Gastroesophageal sphincter (tissue), 4 donors: ENCODE data around the gene JAK2. TPM values are rescaled to one million over a fixed set of nuclear protein-coding genes. Genes with fewer than 3 reads are reported as not detected.

Experiments
- ATAC-seq: fragments of 150-250 bp; one replicate; pipeline ENCODE4 v1.9.1; 2016; ENCODE audit warnings: mild to moderate bottlenecking, moderate library complexity
- H3K27ac ChIP-seq, 4 donors: fragments of 200-600 bp; sonication (generic) in 3 of 4; 1 replicate in 3 of 4; 2 replicates in 1 of 4; pipeline ENCODE4 v1.5.1; 2016 to 2019
- H3K27me3 ChIP-seq: fragments of 200-600 bp; sonication (generic); one replicate; pipeline ENCODE4 v1.5.1; 2019
- H3K36me3 ChIP-seq, 2 donors: fragments of 200-600 bp; sonication (generic); one replicate each; pipeline ENCODE4 v1.5.1; 2019; ENCODE audit warnings: control low read depth in 1 of 2
- H3K4me1 ChIP-seq, 3 donors: fragments of 200-600 bp; sonication (generic); 1 replicate in 2 of 3; 2 replicates in 1 of 3; pipeline ENCODE4 v1.5.1; 2016 to 2019; ENCODE audit warnings: control low read depth in 2 of 3
- H3K4me3 ChIP-seq, 2 donors: fragments of 200-600 bp; sonication (generic); one replicate each; pipeline ENCODE4 v1.5.1; 2019; ENCODE audit warnings: mild to moderate bottlenecking in 1 of 2, moderate library complexity in 1 of 2
- H3K9me3 ChIP-seq, 3 donors: fragments of 200-600 bp; sonication (generic); one replicate each; pipeline ENCODE4 v1.5.1; 2017 to 2019; ENCODE audit warnings: control low read depth in 2 of 3
- EP300 ChIP-seq: sonication (generic); formaldehyde crosslinking; IDR thresholded peaks from one replicate; pipeline ENCODE4 v1.6.1; 2017; ENCODE audit warnings: antibody characterized with exemption, mild to moderate bottlenecking
- POLR2A ChIP-seq, 2 donors: fragments of 450-650 bp; IDR thresholded peaks; one replicate each; pipeline ENCODE4 v1.6.1; 2017; ENCODE audit warnings: antibody characterized with exemption in 2 of 2, mild to moderate bottlenecking in 2 of 2, moderate library complexity in 1 of 2
- POLR2AphosphoS5 ChIP-seq: sonication (generic); formaldehyde crosslinking; IDR thresholded peaks from one replicate; pipeline ENCODE4 v1.6.1; 2017; ENCODE audit warnings: antibody characterized with exemption
- whole genome bisulfite sequencing, 2 donors: methylation state at CpG; one replicate each; pipeline ENCODE4 v1.1.5; 2018; ENCODE audit warnings: low coverage in 1 of 2; 5-methylcytosine and 5-hydroxymethylcytosine counted together
- total RNA-seq, 4 donors: library from RNA; depleted of rRNA; stranded (reverse); fragments of >200 nt; gene quantifications; one replicate each; pipeline ENCODE4 v1.1.0, GENCODE V29; 2016
- TF ChIP-seq, protein P1 (sequence below), 4 experiments: fragments of 200-600 bp in 2 of 4; fragments of 450-650 bp in 2 of 4; sonication (generic) in 1 of 4; IDR thresholded peaks; one replicate each; pipeline ENCODE4 v1.5.1; 2017 to 2019; ENCODE audit warnings: antibody characterized with exemption in 4 of 4, mild to moderate bottlenecking in 2 of 4, moderate library complexity in 2 of 4

JAK2 gene
- total RNA-seq, 4 donors from 2014 or later = 29.9 to 45.5 (median 35.8) TPM

DNA sequence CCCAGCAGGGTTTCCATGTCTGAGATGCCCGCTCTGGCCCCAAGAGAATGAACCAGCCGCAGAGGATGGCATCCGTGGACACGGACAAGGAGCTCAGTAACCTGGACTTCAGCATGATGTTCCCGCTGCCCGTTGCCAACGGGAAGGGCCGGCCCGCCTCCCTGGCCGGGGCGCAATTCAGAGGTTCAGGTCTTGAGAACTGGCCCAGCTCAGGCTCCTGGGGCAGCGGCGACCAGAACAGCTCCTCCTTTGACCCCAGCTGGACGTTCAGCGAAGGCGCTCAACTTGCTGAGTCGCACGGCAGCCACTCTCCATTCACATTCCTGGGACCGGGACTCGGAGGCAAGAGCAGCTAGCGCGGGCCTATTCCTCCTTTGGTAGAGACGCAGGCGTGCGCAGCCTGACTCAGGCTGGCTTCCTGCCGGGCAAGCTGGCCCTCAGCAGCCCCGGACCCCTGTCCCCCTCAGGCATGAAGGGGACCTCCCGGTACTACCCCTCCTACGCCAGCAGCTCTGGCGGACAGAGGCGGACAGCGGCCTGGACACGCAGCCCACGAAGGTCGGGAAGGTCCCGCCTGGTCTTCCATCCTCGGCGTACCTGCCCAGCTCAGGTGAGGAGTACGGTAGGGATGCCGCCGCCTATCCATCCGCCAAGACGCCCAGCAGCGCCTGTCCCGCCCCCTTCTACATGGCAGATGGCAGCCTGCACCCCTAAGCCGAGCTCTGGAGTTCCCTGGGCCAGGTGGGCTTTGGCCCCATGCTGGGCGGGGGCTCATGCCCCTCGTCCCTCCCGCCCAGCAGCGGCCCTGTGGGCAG, 126.0 kb downstream of the JAK2 start:
- H3K27ac ChIP-seq = no peak overlapping the region
- 100% methylated on average over 8 of the region's 50 CpGs; no CpG with 5 or more reads in 1 of the 2 donors for WGBS, 2 donors
- no peaks in the 10 kb centered on the region for H3K4me1 ChIP-seq
- ATAC-seq = no peak
- H3K27me3 ChIP-seq = no peaks in the 10 kb centered on the region
- TF ChIP-seq, protein P1, sequence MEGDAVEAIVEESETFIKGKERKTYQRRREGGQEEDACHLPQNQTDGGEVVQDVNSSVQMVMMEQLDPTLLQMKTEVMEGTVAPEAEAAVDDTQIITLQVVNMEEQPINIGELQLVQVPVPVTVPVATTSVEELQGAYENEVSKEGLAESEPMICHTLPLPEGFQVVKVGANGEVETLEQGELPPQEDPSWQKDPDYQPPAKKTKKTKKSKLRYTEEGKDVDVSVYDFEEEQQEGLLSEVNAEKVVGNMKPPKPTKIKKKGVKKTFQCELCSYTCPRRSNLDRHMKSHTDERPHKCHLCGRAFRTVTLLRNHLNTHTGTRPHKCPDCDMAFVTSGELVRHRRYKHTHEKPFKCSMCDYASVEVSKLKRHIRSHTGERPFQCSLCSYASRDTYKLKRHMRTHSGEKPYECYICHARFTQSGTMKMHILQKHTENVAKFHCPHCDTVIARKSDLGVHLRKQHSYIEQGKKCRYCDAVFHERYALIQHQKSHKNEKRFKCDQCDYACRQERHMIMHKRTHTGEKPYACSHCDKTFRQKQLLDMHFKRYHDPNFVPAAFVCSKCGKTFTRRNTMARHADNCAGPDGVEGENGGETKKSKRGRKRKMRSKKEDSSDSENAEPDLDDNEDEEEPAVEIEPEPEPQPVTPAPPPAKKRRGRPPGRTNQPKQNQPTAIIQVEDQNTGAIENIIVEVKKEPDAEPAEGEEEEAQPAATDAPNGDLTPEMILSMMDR (IDR thresholded peaks at IDR 0.05) = no peak
- TF ChIP-seq POLR2AphosphoS5 (no peak), POLR2A (IDR thresholded peaks at IDR 0.05) (no peak)
- peaks cover 0 to 19% of the 10 kb centered on the region in 2 donors for H3K36me3 ChIP-seq
- H3K4me3 ChIP-seq = no peak overlapping the region
- peaks cover 0 to 16% (median 0%) of the 10 kb centered on the region in 3 donors for H3K9me3 ChIP-seq

DNA sequence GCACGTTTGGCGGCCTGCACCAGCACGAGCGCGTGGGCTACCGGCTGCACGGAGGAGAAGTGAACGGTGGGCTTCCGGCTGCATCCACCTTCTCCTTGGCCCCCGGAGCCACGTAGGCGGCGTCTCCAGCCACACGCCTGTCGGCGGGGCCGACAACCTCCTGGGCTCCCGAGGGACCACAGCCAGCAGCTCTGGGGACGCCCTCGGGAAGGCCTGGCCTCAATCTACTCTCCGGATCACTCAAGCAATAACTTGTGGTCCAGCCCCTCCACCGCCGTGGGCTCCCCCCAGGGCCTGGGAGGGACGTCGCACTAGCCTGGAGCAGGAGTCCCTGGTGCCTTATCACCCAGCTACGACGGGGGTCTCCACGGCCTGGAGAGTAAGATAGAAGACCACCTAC, 126.6 kb downstream of the JAK2 start:
- ATAC-seq = no peak
- Histone ChIP-seq H3K27me3 (no peaks in the 10 kb centered on the region), H3K27ac (no peak overlapping the region), H3K4me3 (no peak overlapping the region), H3K36me3 (peaks cover 0 to 19% of the 10 kb centered on the region in 2 donors), H3K4me1 (no peaks in the 10 kb centered on the region), H3K9me3 (peaks cover 0 to 16% (median 0%) of the 10 kb centered on the region in 3 donors)
- whole genome bisulfite sequencing, 2 donors = 89% methylated on average over 3 of the region's 28 CpGs; no CpG with 5 or more reads in 1 of the 2 donors
- TF ChIP-seq, protein P1 (IDR thresholded peaks at IDR 0.05) = no peak
- TF ChIP-seq POLR2A (IDR thresholded peaks at IDR 0.05) = no peak
- TF ChIP-seq EP300 = no peak
- no peak for TF ChIP-seq POLR2AphosphoS5

DNA sequence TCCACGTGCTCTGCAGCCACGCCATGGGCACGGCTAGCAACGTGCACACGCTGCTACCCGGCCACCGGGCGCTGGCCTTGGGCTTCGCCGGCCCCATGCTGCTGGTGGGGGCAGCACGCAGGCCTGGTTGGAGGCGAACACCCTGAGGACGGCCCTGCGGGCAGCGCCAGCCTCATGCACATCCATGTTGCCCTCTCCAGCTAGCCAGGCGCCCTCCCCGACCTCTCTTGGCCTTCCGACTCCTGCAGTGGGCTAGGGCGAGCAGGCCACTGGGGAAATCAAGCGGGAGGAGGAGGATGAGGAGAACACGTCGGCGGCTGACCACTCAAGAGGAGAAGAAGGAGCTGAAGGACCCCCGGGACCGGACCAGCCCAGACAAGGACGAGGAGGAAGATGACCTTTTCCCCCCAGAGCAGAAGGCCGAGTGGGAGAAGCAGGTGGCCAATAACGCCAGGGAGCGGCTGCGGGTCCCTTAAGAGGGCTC, 127.1 kb downstream of the JAK2 start:
- no peak for TF ChIP-seq POLR2AphosphoS5
- no peak for TF ChIP-seq POLR2A (IDR thresholded peaks at IDR 0.05)
- TF ChIP-seq, protein P1 (IDR thresholded peaks at IDR 0.05) = no peak
- TF ChIP-seq EP300 = no peak

DNA sequence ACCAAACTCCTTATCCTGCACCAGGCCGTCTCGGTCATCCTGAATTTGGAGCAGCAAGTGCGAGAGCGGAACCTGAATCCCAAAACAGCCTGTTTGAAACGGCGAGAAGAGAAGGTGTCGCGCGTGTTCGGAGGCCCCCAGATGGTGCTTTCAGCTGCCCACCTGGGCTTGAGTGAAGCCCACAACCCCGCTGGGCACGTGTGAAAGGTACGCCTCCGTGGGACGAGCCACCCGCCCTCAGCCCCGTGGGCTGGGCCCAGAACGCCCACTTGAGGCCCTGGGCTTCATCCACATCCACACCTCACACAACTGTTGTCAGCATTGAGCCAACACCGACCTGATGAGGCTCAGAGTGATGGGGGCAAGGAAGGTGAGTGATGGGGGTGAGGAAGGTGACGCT, 127.6 kb downstream of the JAK2 start:
- TF ChIP-seq POLR2A (IDR thresholded peaks at IDR 0.05) (no peak), EP300 (no peak), POLR2AphosphoS5 (no peak)
- TF ChIP-seq, protein P1 (IDR thresholded peaks at IDR 0.05) = no peak
- ATAC-seq = no peak
- Histone ChIP-seq H3K9me3 (peaks cover 0 to 16% (median 0%) of the 10 kb centered on the region in 3 donors), H3K36me3 (peaks cover 0 to 19% of the 10 kb centered on the region in 2 donors), H3K27ac (no peak overlapping the region), H3K4me3 (no peak overlapping the region), H3K27me3 (no peaks in the 10 kb centered on the region), H3K4me1 (no peaks in the 10 kb centered on the region)
- WGBS, 2 donors = 100% methylated on average over 2 of the region's 20 CpGs; no CpG with 5 or more reads in 1 of the 2 donors

More for the DNA sequence above, 127.1 kb downstream of the JAK2 start:
- no peak overlapping the region for H3K4me3 ChIP-seq
- H3K36me3 ChIP-seq = peaks cover 0 to 19% of the 10 kb centered on the region in 2 donors
- ATAC-seq = no peak
- WGBS, 2 donors = no CpG with 5 or more reads among the region's 30 CpGs
- no peak overlapping the region for H3K27ac ChIP-seq
- no peaks in the 10 kb centered on the region for H3K4me1 ChIP-seq
- no peaks in the 10 kb centered on the region for H3K27me3 ChIP-seq
- H3K9me3 ChIP-seq = peaks cover 0 to 16% (median 0%) of the 10 kb centered on the region in 3 donors
